HL-60 (cell line): ENCODE results near the gene ST6GALNAC4.

Experiments
- DNase-seq, 2 experiments: peaks; one replicate each; pipeline ENCODE4 v3.0.0-alpha.2; 2010 to 2020; ENCODE audit warnings: low read depth in 1 of 2, low spot score in 1 of 2
- H3K27ac ChIP-seq: fragments of 250-450 bp; sonication (Bioruptor Pico); replicated peaks from 2 replicates; pipeline ENCODE4 v1.5.1; 2020; ENCODE audit warnings: mild to moderate bottlenecking, moderate library complexity
- H3K27me3 ChIP-seq: fragments of 250-450 bp; sonication (Bioruptor Pico); 2 replicates; pipeline ENCODE4 v1.5.1; 2021; ENCODE audit warnings: mild to moderate bottlenecking, moderate library complexity; ENCODE audit not compliant: insufficient read depth, poor library complexity, severe bottlenecking
- H3K4me3 ChIP-seq: replicated peaks from 2 replicates; pipeline ENCODE4 v1.5.1; 2011; ENCODE audit warnings: mild to moderate bottlenecking, control low read depth, low read length; ENCODE audit not compliant: insufficient read depth
- GABPA ChIP-seq: IDR thresholded peaks from 2 replicates; pipeline ENCODE4 v1.6.1; 2012; ENCODE audit warnings: low read depth
- POLR2AphosphoS5 ChIP-seq: IDR thresholded peaks from 2 replicates; pipeline ENCODE4 v1.6.1; 2012; ENCODE audit warnings: low read depth
- SPI1 ChIP-seq: IDR thresholded peaks from 2 replicates; pipeline ENCODE4 v1.6.1; 2012; ENCODE audit warnings: low read depth, mild to moderate bottlenecking, borderline replicate concordance
- TF ChIP-seq, protein P1 (sequence below): IDR thresholded peaks from 2 replicates; pipeline ENCODE4 v1.6.1; 2012; ENCODE audit warnings: low read depth; ENCODE audit not compliant: insufficient replicate concordance
- TF ChIP-seq, protein P2 (sequence below): IDR thresholded peaks from one replicate; pipeline ENCODE4 v1.5.1; 2011; ENCODE audit warnings: low read length, control low read depth, inconsistent platforms; ENCODE audit not compliant: insufficient read depth

The ST6GALNAC4 gene

DNA sequence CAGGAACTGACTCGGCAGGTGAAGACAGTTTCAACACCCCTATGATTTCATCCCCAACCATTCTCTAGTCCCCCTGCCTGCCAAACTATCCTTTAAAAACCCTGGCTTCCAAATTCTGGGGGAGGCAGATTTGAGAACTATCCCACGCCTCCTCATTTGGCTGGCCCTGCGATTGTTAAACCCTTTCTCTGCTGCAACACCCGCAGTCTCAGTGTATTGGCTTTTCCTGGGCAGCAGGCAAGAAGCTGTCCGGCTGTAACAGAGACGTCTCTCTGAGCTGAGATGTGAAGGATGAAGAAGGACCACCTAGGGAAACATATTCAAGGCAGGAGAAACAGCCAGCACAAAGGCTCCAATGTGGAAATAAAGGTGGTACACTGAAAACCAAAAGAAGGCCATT lies 24.0 kb downstream of the ST6GALNAC4 start:
- Histone ChIP-seq H3K27ac (no peak overlapping the region), H3K4me3 (no peak overlapping the region), H3K27me3 (no peaks in the 10 kb centered on the region)
- TF ChIP-seq, protein P1, sequence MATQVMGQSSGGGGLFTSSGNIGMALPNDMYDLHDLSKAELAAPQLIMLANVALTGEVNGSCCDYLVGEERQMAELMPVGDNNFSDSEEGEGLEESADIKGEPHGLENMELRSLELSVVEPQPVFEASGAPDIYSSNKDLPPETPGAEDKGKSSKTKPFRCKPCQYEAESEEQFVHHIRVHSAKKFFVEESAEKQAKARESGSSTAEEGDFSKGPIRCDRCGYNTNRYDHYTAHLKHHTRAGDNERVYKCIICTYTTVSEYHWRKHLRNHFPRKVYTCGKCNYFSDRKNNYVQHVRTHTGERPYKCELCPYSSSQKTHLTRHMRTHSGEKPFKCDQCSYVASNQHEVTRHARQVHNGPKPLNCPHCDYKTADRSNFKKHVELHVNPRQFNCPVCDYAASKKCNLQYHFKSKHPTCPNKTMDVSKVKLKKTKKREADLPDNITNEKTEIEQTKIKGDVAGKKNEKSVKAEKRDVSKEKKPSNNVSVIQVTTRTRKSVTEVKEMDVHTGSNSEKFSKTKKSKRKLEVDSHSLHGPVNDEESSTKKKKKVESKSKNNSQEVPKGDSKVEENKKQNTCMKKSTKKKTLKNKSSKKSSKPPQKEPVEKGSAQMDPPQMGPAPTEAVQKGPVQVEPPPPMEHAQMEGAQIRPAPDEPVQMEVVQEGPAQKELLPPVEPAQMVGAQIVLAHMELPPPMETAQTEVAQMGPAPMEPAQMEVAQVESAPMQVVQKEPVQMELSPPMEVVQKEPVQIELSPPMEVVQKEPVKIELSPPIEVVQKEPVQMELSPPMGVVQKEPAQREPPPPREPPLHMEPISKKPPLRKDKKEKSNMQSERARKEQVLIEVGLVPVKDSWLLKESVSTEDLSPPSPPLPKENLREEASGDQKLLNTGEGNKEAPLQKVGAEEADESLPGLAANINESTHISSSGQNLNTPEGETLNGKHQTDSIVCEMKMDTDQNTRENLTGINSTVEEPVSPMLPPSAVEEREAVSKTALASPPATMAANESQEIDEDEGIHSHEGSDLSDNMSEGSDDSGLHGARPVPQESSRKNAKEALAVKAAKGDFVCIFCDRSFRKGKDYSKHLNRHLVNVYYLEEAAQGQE: no peak
- TF ChIP-seq, protein P2, sequence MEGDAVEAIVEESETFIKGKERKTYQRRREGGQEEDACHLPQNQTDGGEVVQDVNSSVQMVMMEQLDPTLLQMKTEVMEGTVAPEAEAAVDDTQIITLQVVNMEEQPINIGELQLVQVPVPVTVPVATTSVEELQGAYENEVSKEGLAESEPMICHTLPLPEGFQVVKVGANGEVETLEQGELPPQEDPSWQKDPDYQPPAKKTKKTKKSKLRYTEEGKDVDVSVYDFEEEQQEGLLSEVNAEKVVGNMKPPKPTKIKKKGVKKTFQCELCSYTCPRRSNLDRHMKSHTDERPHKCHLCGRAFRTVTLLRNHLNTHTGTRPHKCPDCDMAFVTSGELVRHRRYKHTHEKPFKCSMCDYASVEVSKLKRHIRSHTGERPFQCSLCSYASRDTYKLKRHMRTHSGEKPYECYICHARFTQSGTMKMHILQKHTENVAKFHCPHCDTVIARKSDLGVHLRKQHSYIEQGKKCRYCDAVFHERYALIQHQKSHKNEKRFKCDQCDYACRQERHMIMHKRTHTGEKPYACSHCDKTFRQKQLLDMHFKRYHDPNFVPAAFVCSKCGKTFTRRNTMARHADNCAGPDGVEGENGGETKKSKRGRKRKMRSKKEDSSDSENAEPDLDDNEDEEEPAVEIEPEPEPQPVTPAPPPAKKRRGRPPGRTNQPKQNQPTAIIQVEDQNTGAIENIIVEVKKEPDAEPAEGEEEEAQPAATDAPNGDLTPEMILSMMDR: no peak
- TF ChIP-seq GABPA (no peak), SPI1 (no peak), POLR2AphosphoS5 (no peak)
- DNase-seq: no peak

DNA sequence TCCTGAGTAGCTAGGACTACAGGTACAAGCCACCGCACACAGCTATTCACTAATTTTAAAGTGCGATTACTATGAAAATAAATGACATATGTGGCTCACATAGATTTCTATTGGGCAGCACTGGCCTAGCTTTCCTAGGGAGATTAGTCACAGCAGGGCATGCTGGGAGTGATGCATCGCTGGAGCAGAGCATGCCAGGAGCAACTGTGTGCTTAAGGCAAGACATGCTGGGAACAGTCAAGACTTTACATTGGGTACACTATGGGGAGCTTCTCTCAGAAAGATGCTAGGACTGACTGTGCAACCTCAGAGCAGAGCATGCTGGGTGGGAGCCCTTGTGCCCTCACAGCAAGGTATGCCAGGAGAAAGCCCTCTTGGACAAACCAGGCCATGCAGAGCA lies 26.8 kb downstream of the ST6GALNAC4 start:
- H3K4me3 ChIP-seq: no peak overlapping the region
- no peaks in the 10 kb centered on the region for H3K27me3 ChIP-seq
- no peak for TF ChIP-seq POLR2AphosphoS5
- TF ChIP-seq, protein P2: no peak
- TF ChIP-seq, protein P1: no peak
- TF ChIP-seq SPI1: no peak
- no peak for TF ChIP-seq GABPA
- DNase-seq: no peak
- no peak overlapping the region for H3K27ac ChIP-seq

DNA sequence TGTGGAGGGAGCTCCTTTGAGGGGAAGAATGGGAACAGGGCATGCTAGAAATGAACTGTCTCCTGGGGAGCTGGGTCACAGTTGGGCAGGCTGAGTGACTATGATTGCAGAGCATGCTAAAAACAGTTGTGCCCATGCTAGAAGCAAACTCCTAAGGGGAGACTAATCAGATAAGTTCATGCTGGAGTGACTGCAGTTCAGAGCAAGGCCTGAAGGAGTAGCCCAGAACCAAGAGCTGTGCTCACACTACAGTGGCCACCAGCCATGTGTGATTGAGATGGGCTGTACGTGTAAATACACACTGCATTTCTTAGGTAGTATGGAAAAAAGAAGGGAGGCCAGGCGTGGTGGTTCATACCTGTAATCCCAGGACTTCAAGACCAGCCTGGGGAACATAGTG lies 29.0 kb downstream of the ST6GALNAC4 start:
- TF ChIP-seq, protein P2: peak; percentile 12
- TF ChIP-seq, protein P1: no peak
- no peak overlapping the region for H3K4me3 ChIP-seq
- H3K27ac ChIP-seq: no peak overlapping the region
- no peaks in the 10 kb centered on the region for H3K27me3 ChIP-seq
- no peak for DNase-seq
